GM12874 (cell line): ENCODE measurements around the gene RNFT1.
A peak's percentile ranks its signal among the peaks of the same experiment; 100 is the strongest.

Experiments
- TF ChIP-seq, protein P1 (sequence below): IDR thresholded peaks from 2 replicates; pipeline ENCODE4 v1.5.1; 2011; ENCODE audit warnings: low read depth, mild to moderate bottlenecking, control low read depth, low read length, moderate library complexity; ENCODE audit not compliant: insufficient read depth

RNFT1 gene

DNA sequence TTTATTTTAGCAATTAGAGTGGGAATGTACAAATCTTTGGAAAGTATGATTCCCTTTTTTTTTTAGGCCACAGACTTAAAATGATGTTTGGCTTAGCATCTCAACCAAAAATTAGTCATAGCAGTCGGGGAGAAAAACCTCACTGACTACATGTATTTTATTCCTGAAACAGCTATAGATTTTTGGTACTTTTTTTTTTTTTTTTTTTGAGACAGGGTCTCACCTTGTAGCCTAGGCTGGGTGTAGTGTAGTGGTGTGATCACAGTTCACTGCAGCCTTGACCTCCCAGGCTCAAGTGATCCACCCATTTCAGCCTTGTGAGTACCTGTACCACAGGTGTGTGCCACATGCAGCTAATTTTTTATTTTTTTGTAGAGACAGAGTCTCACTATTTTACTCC, 23.4 kb downstream of the RNFT1 start:
- TF ChIP-seq, protein P1, sequence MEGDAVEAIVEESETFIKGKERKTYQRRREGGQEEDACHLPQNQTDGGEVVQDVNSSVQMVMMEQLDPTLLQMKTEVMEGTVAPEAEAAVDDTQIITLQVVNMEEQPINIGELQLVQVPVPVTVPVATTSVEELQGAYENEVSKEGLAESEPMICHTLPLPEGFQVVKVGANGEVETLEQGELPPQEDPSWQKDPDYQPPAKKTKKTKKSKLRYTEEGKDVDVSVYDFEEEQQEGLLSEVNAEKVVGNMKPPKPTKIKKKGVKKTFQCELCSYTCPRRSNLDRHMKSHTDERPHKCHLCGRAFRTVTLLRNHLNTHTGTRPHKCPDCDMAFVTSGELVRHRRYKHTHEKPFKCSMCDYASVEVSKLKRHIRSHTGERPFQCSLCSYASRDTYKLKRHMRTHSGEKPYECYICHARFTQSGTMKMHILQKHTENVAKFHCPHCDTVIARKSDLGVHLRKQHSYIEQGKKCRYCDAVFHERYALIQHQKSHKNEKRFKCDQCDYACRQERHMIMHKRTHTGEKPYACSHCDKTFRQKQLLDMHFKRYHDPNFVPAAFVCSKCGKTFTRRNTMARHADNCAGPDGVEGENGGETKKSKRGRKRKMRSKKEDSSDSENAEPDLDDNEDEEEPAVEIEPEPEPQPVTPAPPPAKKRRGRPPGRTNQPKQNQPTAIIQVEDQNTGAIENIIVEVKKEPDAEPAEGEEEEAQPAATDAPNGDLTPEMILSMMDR, result no peak

DNA sequence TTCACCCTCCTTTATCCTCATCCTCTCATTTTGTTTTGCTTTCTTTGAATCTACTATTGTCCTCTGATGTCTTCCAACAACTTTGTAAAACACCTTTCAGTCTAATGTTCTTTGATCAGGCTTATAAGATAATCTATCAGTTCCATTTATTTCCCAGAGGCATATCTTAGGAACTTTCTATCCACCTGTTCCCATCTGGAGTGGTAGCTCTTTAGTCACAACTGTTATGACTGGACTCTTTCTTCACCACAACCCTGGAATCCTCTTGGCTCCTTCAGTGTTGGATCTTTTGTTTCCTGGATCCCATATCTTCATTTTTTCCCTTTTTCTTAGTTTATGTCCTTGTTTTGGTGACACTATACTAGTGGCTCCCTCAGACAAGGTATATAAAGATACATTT, 48.1 kb downstream of the RNFT1 start:
- TF ChIP-seq, protein P1, result no peak

DNA sequence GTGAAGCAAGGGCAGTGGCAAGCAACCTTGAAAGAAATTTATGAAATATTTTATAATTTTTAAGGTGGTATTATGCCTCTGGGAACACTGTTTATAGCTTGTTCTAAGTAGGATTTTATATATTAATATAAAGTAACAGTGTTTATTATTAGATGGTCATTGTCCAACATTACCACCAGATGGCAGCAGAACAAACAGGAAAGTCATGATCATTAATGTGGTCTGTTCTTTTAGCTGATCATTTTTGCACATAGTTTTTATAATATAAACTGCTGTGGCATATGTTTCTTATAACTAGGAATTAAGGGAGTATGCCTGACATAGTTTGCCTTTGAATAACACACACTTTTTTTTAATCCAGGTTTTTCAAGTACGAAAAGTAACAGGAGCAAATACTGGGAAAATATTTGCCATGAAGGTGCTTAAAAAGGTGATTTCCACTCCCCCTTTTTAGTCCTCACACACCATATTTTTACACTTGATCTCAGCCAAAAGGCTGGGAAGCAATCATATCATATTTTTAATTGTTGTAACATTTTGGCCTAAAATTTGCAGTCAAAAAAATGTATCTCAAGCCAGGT, 50.2 kb downstream of the RNFT1 start:
- TF ChIP-seq, protein P1, result peak; percentile 35; the same call in 1 of the 2 replicates

DNA sequence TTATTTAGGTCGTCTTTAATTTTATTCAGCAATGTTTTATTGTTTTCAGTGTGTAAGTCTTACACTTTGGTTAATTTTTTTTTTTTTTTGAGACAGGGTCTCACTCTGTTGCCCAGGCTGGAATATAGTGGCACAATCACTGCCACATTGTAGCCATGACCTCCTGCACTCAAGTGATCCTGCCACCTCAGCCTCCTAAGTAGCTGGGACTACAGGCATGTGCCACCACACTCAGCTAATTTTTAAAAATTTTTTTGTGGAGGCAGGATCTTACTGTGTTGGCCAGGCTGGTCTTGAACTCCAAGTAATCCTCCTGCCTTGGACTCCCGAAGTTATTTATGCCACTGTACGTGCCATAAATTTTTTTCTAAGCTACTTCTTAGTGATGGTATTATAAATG, 57.1 kb downstream of the RNFT1 start:
- TF ChIP-seq, protein P1, result no peak

DNA sequence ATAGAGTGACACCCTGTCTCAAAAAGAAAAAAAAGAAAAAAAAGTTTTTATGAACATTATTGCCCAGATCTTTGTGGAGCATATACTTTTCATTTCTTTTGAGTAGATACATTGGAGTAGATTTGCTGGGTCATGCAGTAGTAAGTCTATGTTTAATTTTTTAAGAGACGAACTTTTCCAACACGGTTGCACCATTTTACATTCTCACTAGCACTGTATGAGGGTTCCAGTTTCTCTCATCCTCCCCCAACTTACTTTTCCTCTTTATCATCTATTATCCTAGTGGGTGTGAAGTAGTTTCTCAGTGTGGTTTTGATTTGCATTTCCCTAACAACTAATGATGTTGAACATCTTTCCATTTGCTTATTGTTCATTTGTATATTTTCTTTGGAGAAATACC, 61.1 kb downstream of the RNFT1 start:
- TF ChIP-seq, protein P1, result no peak
